Body of pancreas (tissue), 4 donors: ENCODE results near the gene RIC3.

Source experiments
- POLR2A ChIP-seq, 3 donors: fragments of 450-650 bp; IDR thresholded peaks; one replicate each; pipeline ENCODE4 v1.6.1; 2016; ENCODE audit warnings: antibody characterized with exemption in 3 of 3, mild to moderate bottlenecking in 2 of 3
- TF ChIP-seq, protein P1 (sequence below), 7 experiments: fragments of 450-650 bp in 4 of 7; fragments of 200-600 bp in 3 of 7; sonication (generic) in 3 of 7; IDR thresholded peaks; one replicate each; pipeline ENCODE4 v1.5.1; 2016 to 2019; ENCODE audit warnings: antibody characterized with exemption in 7 of 7

DNA sequence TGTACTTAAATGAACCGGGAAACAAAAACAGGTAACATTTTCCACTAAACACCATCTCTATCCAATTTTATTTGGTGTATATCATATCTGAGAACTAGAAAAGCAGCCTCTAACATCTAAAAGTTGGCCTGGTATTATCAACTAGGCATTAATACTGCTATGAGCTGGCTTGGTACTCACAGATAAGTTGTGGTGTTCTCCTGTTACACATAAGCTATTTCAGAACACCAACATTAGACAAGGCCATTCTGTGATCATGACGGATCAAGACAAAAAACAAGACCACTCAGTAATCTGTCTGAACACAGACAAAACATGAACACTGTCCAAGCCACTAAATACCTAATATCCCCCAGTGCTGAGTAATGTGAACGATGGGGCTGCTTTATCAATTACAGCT, 11.9 kb downstream of the RIC3 start:
- TF ChIP-seq, protein P1, sequence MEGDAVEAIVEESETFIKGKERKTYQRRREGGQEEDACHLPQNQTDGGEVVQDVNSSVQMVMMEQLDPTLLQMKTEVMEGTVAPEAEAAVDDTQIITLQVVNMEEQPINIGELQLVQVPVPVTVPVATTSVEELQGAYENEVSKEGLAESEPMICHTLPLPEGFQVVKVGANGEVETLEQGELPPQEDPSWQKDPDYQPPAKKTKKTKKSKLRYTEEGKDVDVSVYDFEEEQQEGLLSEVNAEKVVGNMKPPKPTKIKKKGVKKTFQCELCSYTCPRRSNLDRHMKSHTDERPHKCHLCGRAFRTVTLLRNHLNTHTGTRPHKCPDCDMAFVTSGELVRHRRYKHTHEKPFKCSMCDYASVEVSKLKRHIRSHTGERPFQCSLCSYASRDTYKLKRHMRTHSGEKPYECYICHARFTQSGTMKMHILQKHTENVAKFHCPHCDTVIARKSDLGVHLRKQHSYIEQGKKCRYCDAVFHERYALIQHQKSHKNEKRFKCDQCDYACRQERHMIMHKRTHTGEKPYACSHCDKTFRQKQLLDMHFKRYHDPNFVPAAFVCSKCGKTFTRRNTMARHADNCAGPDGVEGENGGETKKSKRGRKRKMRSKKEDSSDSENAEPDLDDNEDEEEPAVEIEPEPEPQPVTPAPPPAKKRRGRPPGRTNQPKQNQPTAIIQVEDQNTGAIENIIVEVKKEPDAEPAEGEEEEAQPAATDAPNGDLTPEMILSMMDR (IDR thresholded peaks at IDR 0.05): no peak
- TF ChIP-seq POLR2A (IDR thresholded peaks at IDR 0.05): no peak
